ENCODE data around the gene PARVA. TPM values are rescaled to one million over a fixed set of nuclear protein-coding genes. Genes with fewer than 3 reads are reported as not detected.

PARVA gene
- total and polyA plus RNA-seq, 2 of the 8 experiments (the other 6 are each of a cell fraction or from before 2014, with no cell fraction given): 3.1 to 13.5 TPM

- Histone ChIP-seq H2BK120ac (replicated peaks; ENCODE audit: low read depth, low read length) (no peak overlapping the region), H3K4me1 (replicated peaks in 1 of 4; ENCODE audit: control insufficient read depth in 3 of 4, insufficient read depth in 4 of 4, low read length in 3 of 4) (no peaks in the 10 kb centered on the region), H3K23me2 (ENCODE audit: low read depth, low read length) (no peaks in the 10 kb centered on the region), H3K4me3 (ENCODE audit: extremely low read depth in 1 of 4, insufficient read depth in 2 of 4, low read depth in 3 of 4, low read length in 4 of 4) (no peak overlapping the region), H2BK15ac (ENCODE audit: low read length) (no peak overlapping the region), H3K9ac (replicated peaks in 1 of 4; ENCODE audit: extremely low read depth in 1 of 4, low read depth in 3 of 4, low read length in 3 of 4) (no peak overlapping the region), H4K5ac (ENCODE audit: insufficient read length, low read depth, low read length) (no peak overlapping the region), H3K14ac (ENCODE audit: insufficient read length) (no peak overlapping the region), H3K4me2 (ENCODE audit: insufficient read depth in 1 of 2, low read depth in 2 of 2, low read length in 2 of 2) (no peak overlapping the region), H3K4ac (replicated peaks; ENCODE audit: insufficient read length, low read depth, low read length) (no peak overlapping the region), H2AK5ac (ENCODE audit: low read depth, low read length) (no peak overlapping the region), H4K20me1 (replicated peaks in 1 of 2; ENCODE audit: control insufficient read depth in 1 of 2, insufficient read depth in 2 of 2, low read length in 2 of 2) (no peaks in the 10 kb centered on the region), H2BK12ac (ENCODE audit: low read depth, low read length) (no peak overlapping the region), H3K27me3 (replicated peaks in 1 of 4; ENCODE audit: control insufficient read depth in 3 of 4, extremely low read depth in 1 of 4, insufficient read depth in 3 of 4, low read length in 3 of 4) (peaks cover 0 to 3% (median 0%) of the 10 kb centered on the region in 4 experiments; a peak in 1 of 7 replicates), H2AFZ (ENCODE audit: low read length) (no peak overlapping the region), H2BK20ac (ENCODE audit: low read length) (no peak overlapping the region), H4K91ac (replicated peaks; ENCODE audit: insufficient read length, low read length) (no peak overlapping the region), H3K79me2 (ENCODE audit: control insufficient read depth in 1 of 2, insufficient read depth in 2 of 2, low read length in 2 of 2) (no peaks in the 10 kb centered on the region), H2BK5ac (ENCODE audit: low read depth, low read length) (no peak overlapping the region), H3K56ac (replicated peaks; ENCODE audit: insufficient read length, low read depth, low read length) (no peak overlapping the region), H3K79me1 (ENCODE audit: low read depth, low read length) (no peaks in the 10 kb centered on the region), H4K8ac (ENCODE audit: extremely low read depth, insufficient read depth, low read length) (no peak overlapping the region), H3K9me3 (ENCODE audit: insufficient read depth in 2 of 2, low read depth in 1 of 2, low read length in 1 of 2) (peaks cover 3 to 9% of the 10 kb centered on the region in 2 experiments; a peak in 1 of 4 replicates), H3K27ac (ENCODE audit: low read depth, low read length) (no peak overlapping the region), H3K36me3 (ENCODE audit: control insufficient read depth in 2 of 4, insufficient read depth in 4 of 4, low read length in 3 of 4) (no peaks in the 10 kb centered on the region), H3K23ac (ENCODE audit: insufficient read length) (no peak overlapping the region), H3K18ac (ENCODE audit: extremely low read depth, low read length) (no peak overlapping the region)
- ChIA-PET CTCF (ENCODE audit: partially characterized antibody) (interaction anchor here (0.9 to 1.5 kb wide), 2 partner anchors 22 to 27 kb away, joined by 3 read pairs; no protein-coding TSS in a partner anchor), POLR2A (ENCODE audit: partially characterized antibody) (no interaction called here)
- DNase-seq (ENCODE audit: low read depth in 1 of 2, low spot score in 2 of 2) (no peak), FAIRE-seq (no peak)
- TF ChIP-seq CBX5 (IDR thresholded peaks at IDR 0.05; ENCODE audit: low read depth, low read length): no peak
- no peak for TF ChIP-seq BRCA1 (IDR thresholded peaks at IDR 0.05; ENCODE audit: low read depth, low read length)
- no peak for TF ChIP-seq RBBP5 (IDR thresholded peaks at IDR 0.05; ENCODE audit: borderline replicate concordance, low read depth, low read length)
- no peak for TF ChIP-seq GABPA (IDR thresholded peaks at IDR 0.05; ENCODE audit: borderline replicate concordance, insufficient read depth, low read length)
- TF ChIP-seq HDAC2 (IDR thresholded peaks at IDR 0.05; ENCODE audit: borderline replicate concordance in 1 of 2, low read depth in 2 of 2, low read length in 2 of 2): no peak
- 84% methylated on average over 4 of the region's 4 CpGs; no CpG with 5 or more reads in 1 of the 2 experiments for WGBS, 2 experiments (ENCODE audit: extremely low coverage in 1 of 2, insufficient coverage in 1 of 2, insufficient read length in 1 of 2, insufficient replicate concordance in 2 of 2, low coverage in 1 of 2, low lambda C conversion rate in 2 of 2, missing lambda C conversion rate in 1 of 2)
These were observed 83.1 kb downstream of the PARVA start for GRCh38 chr11:12460466-12460865.

Data from H1 (cell line).